ENCODE measurements around the gene KPNA4. TPM values are rescaled to one million over a fixed set of nuclear protein-coding genes. Genes with fewer than 3 reads are reported as not detected.

The KPNA4 gene
- total and polyA plus RNA-seq, 10 donors = 8.3 to 50.6 (median 36.0) TPM

- WGBS, 5 donors = 74 to 84% (median 79%) methylated on average over 2 of the region's 2 CpGs
- Histone ChIP-seq H3K36me3 (no peaks in the 10 kb centered on the region), H3K4me1 (no peaks in the 10 kb centered on the region), H3K9me3 (peaks cover 0 to 27% (median 25%) of the 10 kb centered on the region in 8 donors), H3K4me3 (no peak overlapping the region), H3K27ac (no peak overlapping the region), H3K27me3 (replicated peaks in 1 of 7) (no peaks in the 10 kb centered on the region)
- TF ChIP-seq POLR2A (IDR thresholded peaks at IDR 0.05) (no peak), CTCF (IDR thresholded peaks at IDR 0.05 in 8 of 11, conservative IDR thresholded peaks at IDR 0.05 in 3 of 11) (no peak), POLR2AphosphoS5 (IDR thresholded peaks at IDR 0.05) (no peak)
- DNase-seq = no peak
- intact Hi-C loops (cut with DNase I; ENCODE audit: low total_unique reads) = no loop called here
Measured at GRCh38 chr3:160472344-160472743, 93.0 kb downstream of the KPNA4 start.

GRCh38 chr3:160471892-160472291, 93.5 kb downstream of the KPNA4 start:
- DNase-seq = no peak
- no peak overlapping the region for H3K27ac ChIP-seq
- intact Hi-C loops (cut with DNase I; ENCODE audit: low total_unique reads) = no loop called here
- H3K4me1 ChIP-seq = no peaks in the 10 kb centered on the region
- no peak for TF ChIP-seq POLR2AphosphoS5 (IDR thresholded peaks at IDR 0.05)
- no peak for TF ChIP-seq POLR2A (IDR thresholded peaks at IDR 0.05)
- no peak for TF ChIP-seq CTCF (IDR thresholded peaks at IDR 0.05 in 8 of 11, conservative IDR thresholded peaks at IDR 0.05 in 3 of 11)
- H3K4me3 ChIP-seq = no peak overlapping the region
- WGBS, 5 donors = 76 to 89% (median 81%) methylated on average over 2 of the region's 2 CpGs
- H3K36me3 ChIP-seq = no peaks in the 10 kb centered on the region
- peaks cover 0 to 27% (median 25%) of the 10 kb centered on the region in 8 donors for H3K9me3 ChIP-seq
- no peaks in the 10 kb centered on the region for H3K27me3 ChIP-seq (replicated peaks in 1 of 7)

GRCh38 chr3:160470181-160470580, 95.2 kb downstream of the KPNA4 start:
- H3K9me3 ChIP-seq = peaks cover 0 to 27% (median 25%) of the 10 kb centered on the region in 8 donors
- no peak overlapping the region for H3K27ac ChIP-seq
- DNase-seq = no peak
- no peaks in the 10 kb centered on the region for H3K4me1 ChIP-seq
- no peaks in the 10 kb centered on the region for H3K27me3 ChIP-seq (replicated peaks in 1 of 7)
- TF ChIP-seq POLR2A (IDR thresholded peaks at IDR 0.05) = no peak
- no peak for TF ChIP-seq CTCF (IDR thresholded peaks at IDR 0.05 in 8 of 11, conservative IDR thresholded peaks at IDR 0.05 in 3 of 11)
- TF ChIP-seq POLR2AphosphoS5 (IDR thresholded peaks at IDR 0.05) = no peak
- intact Hi-C loops (cut with DNase I; ENCODE audit: low total_unique reads) = no loop called here
- H3K4me3 ChIP-seq = no peak overlapping the region
- H3K36me3 ChIP-seq = no peaks in the 10 kb centered on the region
- 81 to 95% (median 87%) methylated on average over 5 of the region's 5 CpGs for WGBS, 5 donors

- Histone ChIP-seq H3K9me3 (peaks cover 0 to 8% (median 6%) of the 10 kb centered on the region in 8 donors), H3K4me3 (no peak overlapping the region), H3K4me1 (no peaks in the 10 kb centered on the region), H3K27ac (no peak overlapping the region), H3K36me3 (no peaks in the 10 kb centered on the region), H3K27me3 (replicated peaks in 1 of 7) (no peaks in the 10 kb centered on the region)
- 46 to 82% (median 79%) methylated on average over 1 of the region's 1 CpG for WGBS, 5 donors
- DNase-seq = no peak
- intact Hi-C loops (cut with DNase I; ENCODE audit: low total_unique reads) = no loop called here
- TF ChIP-seq CTCF (IDR thresholded peaks at IDR 0.05 in 8 of 11, conservative IDR thresholded peaks at IDR 0.05 in 3 of 11) (no peak), POLR2AphosphoS5 (IDR thresholded peaks at IDR 0.05) (no peak), POLR2A (IDR thresholded peaks at IDR 0.05) (no peak)
Measured at GRCh38 chr3:160464971-160465370, 100.4 kb downstream of the KPNA4 start.

Data from spleen (tissue), 11 donors.